Activated CD8-positive, alpha-beta memory T cell treated with anti-CD3 and anti-CD28 coated beads for 36 hours (primary cell): ENCODE results near the gene CTXN3. TPM values are rescaled to one million over a fixed set of nuclear protein-coding genes. Genes with fewer than 3 reads are reported as not detected.

Experiments used
- CTCF ChIA-PET: fragments of 350-600 bp; sonication (Branson Sonifier 250); formaldehyde crosslinking; loops from one replicate; lab custom pipeline; 2021; ENCODE audit warnings: antibody characterized with exemption; lab: Charles Lee
- POLR2A ChIA-PET: fragments of 350-600 bp; sonication (Branson Sonifier 250); formaldehyde crosslinking; loops from one replicate; lab custom pipeline; 2021; ENCODE audit warnings: antibody characterized with exemption; lab: Charles Lee
- total RNA-seq, 2 experiments: library from RNA; stranded (reverse); gene quantifications; one replicate each; pipeline ENCODE4 v1.2.3, GENCODE V29; 2021

CTXN3 gene
- total RNA-seq, 2 experiments from 2014 or later = not detected

GRCh38 chr5:127686424-127686823, 37.5 kb downstream of the CTXN3 start:
- POLR2A ChIA-PET = no interaction called here
- CTCF ChIA-PET = no interaction called here

- POLR2A ChIA-PET = no interaction called here
- CTCF ChIA-PET = no interaction called here
These were observed 45.8 kb downstream of the CTXN3 start for GRCh38 chr5:127694518-127695171.

- CTCF ChIA-PET = no interaction called here
- POLR2A ChIA-PET = no interaction called here
These were observed 46.5 kb downstream of the CTXN3 start for GRCh38 chr5:127695346-127695745.

GRCh38 chr5:127696683-127697082, 47.8 kb downstream of the CTXN3 start:
- ChIA-PET POLR2A (no interaction called here), CTCF (no interaction called here)

GRCh38 chr5:127697894-127698600, 49.2 kb downstream of the CTXN3 start:
- ChIA-PET CTCF (no interaction called here), POLR2A (no interaction called here)

- ChIA-PET POLR2A (no interaction called here), CTCF (no interaction called here)
These were observed 50.5 kb downstream of the CTXN3 start for GRCh38 chr5:127699416-127699815.

- POLR2A ChIA-PET = no interaction called here
These were observed 51.4 kb downstream of the CTXN3 start for GRCh38 chr5:127700237-127700766.

GRCh38 chr5:127702434-127702833, 53.6 kb downstream of the CTXN3 start:
- ChIA-PET POLR2A (no interaction called here), CTCF (interaction anchor here (0.6 kb wide), 1 partner anchor 943 kb away, joined by 3 read pairs; no protein-coding TSS in a partner anchor)

More at GRCh38 chr5:127700237-127700766, 51.4 kb downstream of the CTXN3 start:
- CTCF ChIA-PET = no interaction called here

GRCh38 chr5:127702926-127703561, 54.2 kb downstream of the CTXN3 start, which contains the start of gene CCDC192:
TSS of gene CCDC192 (plus strand) at chr5:127703391. CDS start at chr5:127703446, 55 bp downstream.
- CTCF ChIA-PET = interaction anchor here (0.6 kb wide), 1 partner anchor 944 kb away, joined by 3 read pairs; no protein-coding TSS in a partner anchor
- POLR2A ChIA-PET = no interaction called here

GRCh38 chr5:127705120-127705892, 56.4 kb downstream of the CTXN3 start:
- CTCF ChIA-PET = no interaction called here
- POLR2A ChIA-PET = no interaction called here

- POLR2A ChIA-PET = no interaction called here
- CTCF ChIA-PET = no interaction called here
These were observed 57.8 kb downstream of the CTXN3 start for GRCh38 chr5:127706691-127707090.

GRCh38 chr5:127707209-127707608, 58.3 kb downstream of the CTXN3 start:
- POLR2A ChIA-PET = no interaction called here
- CTCF ChIA-PET = no interaction called here

Other genes starting within 250 kb of the CTXN3 start
- gene PRRC1, start 131.4 kb upstream of the CTXN3 start, total RNA-seq = 10 to 100 TPM; 37.4 to 39.2 TPM
- not detected for gene CCDC192, start 54.3 kb downstream of the CTXN3 start, total RNA-seq